GM12878 (cell line): ENCODE measurements around the gene ACVR1B. TPM values are rescaled to one million over a fixed set of nuclear protein-coding genes. Genes with fewer than 3 reads are reported as not detected.
A peak's percentile ranks its signal among the peaks of the same experiment; 100 is the strongest.

Experiments
- BACH1 ChIP-seq: fragments of 450-650 bp; IDR thresholded peaks from 2 replicates; pipeline ENCODE4 v1.6.1; 2017; ENCODE audit warnings: mild to moderate bottlenecking, borderline replicate concordance
- BHLHE40 ChIP-seq, 2 experiments: fragments of 450-650 bp in 1 of 2; IDR thresholded peaks; 2 replicates each; pipeline ENCODE4 v1.6.1; 2011 to 2017; ENCODE audit warnings: low read depth in 2 of 2, borderline replicate concordance in 1 of 2, improper control_type of control experiment in 1 of 2, low read length in 1 of 2, mild to moderate bottlenecking in 1 of 2
- EGR1 ChIP-seq, 2 experiments: IDR thresholded peaks; 1 replicate in 1 of 2; 2 replicates in 1 of 2; pipeline ENCODE4 v1.6.1; 2011 to 2012; ENCODE audit warnings: low read depth in 2 of 2, low read length in 2 of 2, borderline replicate concordance in 1 of 2, mild to moderate bottlenecking in 1 of 2, moderate library complexity in 1 of 2
- ETV6 ChIP-seq, 2 experiments: fragments of 450-650 bp in 1 of 2; IDR thresholded peaks in 1 of 2; conservative IDR thresholded peaks in 1 of 2; 2 replicates each; pipeline ENCODE4 v1.6.1; 2014; ENCODE audit warnings: antibody characterized with exemption in 1 of 2, borderline replicate concordance in 1 of 2, low read depth in 1 of 2, mild to moderate bottlenecking in 1 of 2, moderate library complexity in 1 of 2
- FOXM1 ChIP-seq: IDR thresholded peaks from 2 replicates; pipeline ENCODE4 v1.6.1; 2012; ENCODE audit warnings: low read depth, mild to moderate bottlenecking, inconsistent platforms, low read length, moderate library complexity
- PAX5 ChIP-seq: IDR thresholded peaks from 2 replicates; pipeline ENCODE4 v1.6.1; 2011; ENCODE audit warnings: low read depth, low read length, borderline replicate concordance
- POLR2A ChIP-seq: IDR thresholded peaks from 2 replicates; pipeline ENCODE4 v1.6.1; 2011; ENCODE audit warnings: low read depth, mild to moderate bottlenecking, low read length
- RB1 ChIP-seq: fragments of 450-650 bp; formaldehyde crosslinking; IDR thresholded peaks from 2 replicates; pipeline ENCODE4 v1.6.1; 2017; ENCODE audit warnings: mild to moderate bottlenecking, borderline replicate concordance
- SMAD1 ChIP-seq: fragments of 450-650 bp; IDR thresholded peaks from 2 replicates; pipeline ENCODE4 v1.6.1; 2018; ENCODE audit warnings: mild to moderate bottlenecking, low read depth; ENCODE audit not compliant: partially characterized antibody
- SREBF1 ChIP-seq: IDR thresholded peaks from 2 replicates; pipeline ENCODE4 v1.6.1; 2012; ENCODE audit warnings: mild to moderate bottlenecking, low read length
- TAF1 ChIP-seq: IDR thresholded peaks from 2 replicates; pipeline ENCODE4 v1.6.1; 2011; ENCODE audit warnings: mild to moderate bottlenecking, low read depth, low read length, borderline replicate concordance
- TCF12 ChIP-seq: IDR thresholded peaks from 2 replicates; pipeline ENCODE4 v1.6.1; 2011; ENCODE audit warnings: low read depth, mild to moderate bottlenecking, low read length
- ZBED1 ChIP-seq: IDR thresholded peaks from 2 replicates; pipeline ENCODE4 v1.6.1; 2016; ENCODE audit warnings: borderline replicate concordance
- ZNF622 ChIP-seq: fragments of 450-650 bp; IDR thresholded peaks from 2 replicates; pipeline ENCODE4 v1.6.1; 2017; ENCODE audit warnings: mild to moderate bottlenecking, inconsistent platforms
- polyA plus RNA-seq, 11 experiments: library from polyadenylated mRNA; depleted of rRNA in 4 of 11; unstranded in 6 of 11; stranded (reverse) in 5 of 11; fragments of >200 nt; fragmentation: Nextera tagmentation in 4 of 11; fragmentation: Illumina TruSeq in 1 of 11; extraction: Ambion mirVana in 4 of 11; extraction: Trizol in 1 of 11; gene quantifications; 1 replicate in 1 of 11; 2 replicates in 10 of 11; pipeline versions ENCODE4 v1.2.1 to v1.2.3, GENCODE V29; 2011 to 2016; ENCODE audit warnings: inconsistent platforms in 2 of 11, missing spikeins in 2 of 11, low read depth in 1 of 11
- total RNA-seq, 4 experiments: library from RNA; depleted of rRNA in 3 of 4; stranded (reverse); fragments of >200 nt in 3 of 4; fragmentation: Illumina TruSeq in 1 of 4; extraction: Trizol in 1 of 4; gene quantifications; 2 replicates each; pipeline versions ENCODE4 v1.2.1 to v1.2.3, GENCODE V29; 2013 to 2021
- TF ChIP-seq, protein P1 (sequence below): fragments of 450-650 bp; formaldehyde crosslinking; IDR thresholded peaks from 2 replicates; pipeline ENCODE4 v1.5.0; 2022; ENCODE audit warnings: mild to moderate bottlenecking, missing genetic modification characterization
- TF ChIP-seq, protein P2 (sequence below): IDR thresholded peaks from 2 replicates; pipeline ENCODE4 v1.6.1; 2011; ENCODE audit warnings: mild to moderate bottlenecking, low read depth, low read length, moderate library complexity; ENCODE audit not compliant: insufficient replicate concordance
- TF ChIP-seq, protein P3 (sequence below): IDR thresholded peaks from 2 replicates; pipeline ENCODE4 v1.6.1; 2011; ENCODE audit warnings: low read depth, low read length, improper control_type of control experiment, borderline replicate concordance
- TF ChIP-seq, protein P4 (sequence below), 3 experiments: IDR thresholded peaks in 2 of 3; conservative IDR thresholded peaks in 1 of 3; 2 replicates each; pipeline ENCODE4 v1.5.1; 2011; ENCODE audit warnings: low read depth in 3 of 3, low read length in 3 of 3, mild to moderate bottlenecking in 3 of 3, control low read depth in 2 of 3, moderate library complexity in 2 of 3, inconsistent platforms in 1 of 3, mixed read lengths in 1 of 3; ENCODE audit not compliant: control insufficient read depth in 2 of 3, insufficient read depth in 1 of 3; ENCODE audit errors: extremely low read depth in 1 of 3
- TF ChIP-seq, protein P5 (sequence below): fragments of 450-650 bp; IDR thresholded peaks from 2 replicates; pipeline ENCODE4 v1.6.1; 2017; ENCODE audit warnings: mild to moderate bottlenecking, low read depth, inconsistent platforms; ENCODE audit not compliant: poor library complexity, severe bottlenecking

The ACVR1B gene
- total and polyA plus RNA-seq, 10 of the 15 experiments (the other 5 are each of a cell fraction or from before 2014, with no cell fraction given) = 0.02 to 0.69 (median 0.16) TPM; not detected in 2

DNA sequence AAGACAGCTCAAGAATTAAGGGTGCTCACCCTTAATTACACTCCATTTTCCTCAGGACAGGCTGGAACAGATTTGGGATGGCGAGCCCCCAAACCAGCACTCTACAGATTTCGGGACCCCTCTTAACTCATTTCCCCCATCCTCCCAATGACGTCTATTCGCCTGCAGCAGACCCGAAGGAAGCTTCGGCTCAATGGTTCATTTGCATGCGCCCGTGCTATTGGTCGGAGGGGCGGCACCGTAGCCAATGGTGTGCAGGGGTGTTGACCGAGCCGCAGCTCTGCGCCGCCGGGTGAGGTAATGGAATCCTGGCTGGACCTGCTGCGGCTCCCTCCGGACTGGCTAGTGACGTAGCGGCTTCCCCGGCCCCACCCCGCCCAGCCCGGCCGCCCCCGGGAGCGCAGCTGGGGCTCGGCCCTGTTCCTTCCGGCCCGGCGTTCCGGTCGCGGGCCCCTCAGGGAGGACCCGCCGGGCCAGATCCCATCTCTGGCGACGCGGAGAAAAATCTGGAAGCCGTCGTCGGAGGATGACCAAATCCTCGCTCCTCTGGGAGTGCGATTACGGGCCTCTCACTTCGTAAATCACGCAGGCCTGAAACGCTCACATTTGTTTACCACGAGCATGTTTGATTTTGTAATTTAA, 81.4 kb downstream of the ACVR1B start (continued):
- TF ChIP-seq, protein P1, sequence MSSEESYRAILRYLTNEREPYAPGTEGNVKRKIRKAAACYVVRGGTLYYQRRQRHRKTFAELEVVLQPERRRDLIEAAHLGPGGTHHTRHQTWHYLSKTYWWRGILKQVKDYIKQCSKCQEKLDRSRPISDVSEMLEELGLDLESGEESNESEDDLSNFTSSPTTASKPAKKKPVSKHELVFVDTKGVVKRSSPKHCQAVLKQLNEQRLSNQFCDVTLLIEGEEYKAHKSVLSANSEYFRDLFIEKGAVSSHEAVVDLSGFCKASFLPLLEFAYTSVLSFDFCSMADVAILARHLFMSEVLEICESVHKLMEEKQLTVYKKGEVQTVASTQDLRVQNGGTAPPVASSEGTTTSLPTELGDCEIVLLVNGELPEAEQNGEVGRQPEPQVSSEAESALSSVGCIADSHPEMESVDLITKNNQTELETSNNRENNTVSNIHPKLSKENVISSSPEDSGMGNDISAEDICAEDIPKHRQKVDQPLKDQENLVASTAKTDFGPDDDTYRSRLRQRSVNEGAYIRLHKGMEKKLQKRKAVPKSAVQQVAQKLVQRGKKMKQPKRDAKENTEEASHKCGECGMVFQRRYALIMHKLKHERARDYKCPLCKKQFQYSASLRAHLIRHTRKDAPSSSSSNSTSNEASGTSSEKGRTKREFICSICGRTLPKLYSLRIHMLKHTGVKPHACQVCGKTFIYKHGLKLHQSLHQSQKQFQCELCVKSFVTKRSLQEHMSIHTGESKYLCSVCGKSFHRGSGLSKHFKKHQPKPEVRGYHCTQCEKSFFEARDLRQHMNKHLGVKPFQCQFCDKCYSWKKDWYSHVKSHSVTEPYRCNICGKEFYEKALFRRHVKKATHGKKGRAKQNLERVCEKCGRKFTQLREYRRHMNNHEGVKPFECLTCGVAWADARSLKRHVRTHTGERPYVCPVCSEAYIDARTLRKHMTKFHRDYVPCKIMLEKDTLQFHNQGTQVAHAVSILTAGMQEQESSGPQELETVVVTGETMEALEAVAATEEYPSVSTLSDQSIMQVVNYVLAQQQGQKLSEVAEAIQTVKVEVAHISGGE (CRISPR knock-in tag) = no peak
- TF ChIP-seq BHLHE40 (IDR thresholded peaks at IDR 0.05; ENCODE audit: borderline replicate concordance in 1 of 2, low read depth in 2 of 2, low read length in 1 of 2) (peak in 1 of 2 experiments; percentile 77; a peak in 2 of 4 replicates), ZNF622 (no peak), BACH1 (0 out of 2 replicates have a peak, but pooled peaks have one; percentile 35), PAX5 (peak; percentile 65; the same call in 1 of the 2 replicates), ZBED1 (no peak), EGR1 (IDR thresholded peaks at IDR 0.05; ENCODE audit: borderline replicate concordance in 1 of 2, low read depth in 2 of 2, low read length in 2 of 2) (peak in 1 of 2 experiments; percentile 83; a peak in 2 of 3 replicates), TCF12 (peak; percentile 58; the same call in 1 of the 2 replicates), SREBF1 (no peak), SMAD1 (no peak), FOXM1 (no peak), POLR2A (peak; percentile 62), ETV6 (conservative IDR thresholded peaks at IDR 0.05 in 1 of 2, IDR thresholded peaks at IDR 0.05 in 1 of 2; ENCODE audit: borderline replicate concordance in 1 of 2, low read depth in 1 of 2) (no peak), TAF1 (no peak), RB1 (peak; percentile 33; the same call in 1 of the 2 replicates)
- TF ChIP-seq, protein P2, sequence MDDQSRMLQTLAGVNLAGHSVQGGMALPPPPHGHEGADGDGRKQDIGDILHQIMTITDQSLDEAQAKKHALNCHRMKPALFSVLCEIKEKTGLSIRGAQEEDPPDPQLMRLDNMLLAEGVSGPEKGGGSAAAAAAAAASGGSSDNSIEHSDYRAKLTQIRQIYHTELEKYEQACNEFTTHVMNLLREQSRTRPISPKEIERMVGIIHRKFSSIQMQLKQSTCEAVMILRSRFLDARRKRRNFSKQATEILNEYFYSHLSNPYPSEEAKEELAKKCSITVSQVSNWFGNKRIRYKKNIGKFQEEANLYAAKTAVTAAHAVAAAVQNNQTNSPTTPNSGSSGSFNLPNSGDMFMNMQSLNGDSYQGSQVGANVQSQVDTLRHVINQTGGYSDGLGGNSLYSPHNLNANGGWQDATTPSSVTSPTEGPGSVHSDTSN = no peak
- TF ChIP-seq, protein P3, sequence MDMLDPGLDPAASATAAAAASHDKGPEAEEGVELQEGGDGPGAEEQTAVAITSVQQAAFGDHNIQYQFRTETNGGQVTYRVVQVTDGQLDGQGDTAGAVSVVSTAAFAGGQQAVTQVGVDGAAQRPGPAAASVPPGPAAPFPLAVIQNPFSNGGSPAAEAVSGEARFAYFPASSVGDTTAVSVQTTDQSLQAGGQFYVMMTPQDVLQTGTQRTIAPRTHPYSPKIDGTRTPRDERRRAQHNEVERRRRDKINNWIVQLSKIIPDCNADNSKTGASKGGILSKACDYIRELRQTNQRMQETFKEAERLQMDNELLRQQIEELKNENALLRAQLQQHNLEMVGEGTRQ = no peak
- TF ChIP-seq, protein P4, sequence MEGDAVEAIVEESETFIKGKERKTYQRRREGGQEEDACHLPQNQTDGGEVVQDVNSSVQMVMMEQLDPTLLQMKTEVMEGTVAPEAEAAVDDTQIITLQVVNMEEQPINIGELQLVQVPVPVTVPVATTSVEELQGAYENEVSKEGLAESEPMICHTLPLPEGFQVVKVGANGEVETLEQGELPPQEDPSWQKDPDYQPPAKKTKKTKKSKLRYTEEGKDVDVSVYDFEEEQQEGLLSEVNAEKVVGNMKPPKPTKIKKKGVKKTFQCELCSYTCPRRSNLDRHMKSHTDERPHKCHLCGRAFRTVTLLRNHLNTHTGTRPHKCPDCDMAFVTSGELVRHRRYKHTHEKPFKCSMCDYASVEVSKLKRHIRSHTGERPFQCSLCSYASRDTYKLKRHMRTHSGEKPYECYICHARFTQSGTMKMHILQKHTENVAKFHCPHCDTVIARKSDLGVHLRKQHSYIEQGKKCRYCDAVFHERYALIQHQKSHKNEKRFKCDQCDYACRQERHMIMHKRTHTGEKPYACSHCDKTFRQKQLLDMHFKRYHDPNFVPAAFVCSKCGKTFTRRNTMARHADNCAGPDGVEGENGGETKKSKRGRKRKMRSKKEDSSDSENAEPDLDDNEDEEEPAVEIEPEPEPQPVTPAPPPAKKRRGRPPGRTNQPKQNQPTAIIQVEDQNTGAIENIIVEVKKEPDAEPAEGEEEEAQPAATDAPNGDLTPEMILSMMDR (IDR thresholded peaks at IDR 0.05 in 2 of 3, conservative IDR thresholded peaks at IDR 0.05 in 1 of 3; ENCODE audit: control insufficient read depth in 2 of 3, extremely low read depth in 1 of 3, insufficient read depth in 1 of 3, low read depth in 3 of 3, low read length in 3 of 3) = no peak
- TF ChIP-seq, protein P5, sequence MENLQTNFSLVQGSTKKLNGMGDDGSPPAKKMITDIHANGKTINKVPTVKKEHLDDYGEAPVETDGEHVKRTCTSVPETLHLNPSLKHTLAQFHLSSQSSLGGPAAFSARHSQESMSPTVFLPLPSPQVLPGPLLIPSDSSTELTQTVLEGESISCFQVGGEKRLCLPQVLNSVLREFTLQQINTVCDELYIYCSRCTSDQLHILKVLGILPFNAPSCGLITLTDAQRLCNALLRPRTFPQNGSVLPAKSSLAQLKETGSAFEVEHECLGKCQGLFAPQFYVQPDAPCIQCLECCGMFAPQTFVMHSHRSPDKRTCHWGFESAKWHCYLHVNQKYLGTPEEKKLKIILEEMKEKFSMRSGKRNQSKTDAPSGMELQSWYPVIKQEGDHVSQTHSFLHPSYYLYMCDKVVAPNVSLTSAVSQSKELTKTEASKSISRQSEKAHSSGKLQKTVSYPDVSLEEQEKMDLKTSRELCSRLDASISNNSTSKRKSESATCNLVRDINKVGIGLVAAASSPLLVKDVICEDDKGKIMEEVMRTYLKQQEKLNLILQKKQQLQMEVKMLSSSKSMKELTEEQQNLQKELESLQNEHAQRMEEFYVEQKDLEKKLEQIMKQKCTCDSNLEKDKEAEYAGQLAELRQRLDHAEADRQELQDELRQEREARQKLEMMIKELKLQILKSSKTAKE = no peak
